NK-92 (cell line): Measurements from ENCODE around the gene TMEM187.

Experiments
- DNase-seq: peaks from one replicate; lab custom pipeline; 2025; ENCODE audit not compliant: unreplicated experiment; lab: John Stamatoyannopoulos, UW

The TMEM187 gene

GRCh38 chrX:153934762-153935325, 37.7 kb upstream of the TMEM187 start, which contains the start of gene NAA10:
NAA10 (minus strand) TSS chrX:153935037; CDS start chrX:153934904, 133 bp downstream.
- DNase-seq = no peak

GRCh38 chrX:153935326-153935851, 37.2 kb upstream of the TMEM187 start:
- DNase-seq = no peak

DNA sequence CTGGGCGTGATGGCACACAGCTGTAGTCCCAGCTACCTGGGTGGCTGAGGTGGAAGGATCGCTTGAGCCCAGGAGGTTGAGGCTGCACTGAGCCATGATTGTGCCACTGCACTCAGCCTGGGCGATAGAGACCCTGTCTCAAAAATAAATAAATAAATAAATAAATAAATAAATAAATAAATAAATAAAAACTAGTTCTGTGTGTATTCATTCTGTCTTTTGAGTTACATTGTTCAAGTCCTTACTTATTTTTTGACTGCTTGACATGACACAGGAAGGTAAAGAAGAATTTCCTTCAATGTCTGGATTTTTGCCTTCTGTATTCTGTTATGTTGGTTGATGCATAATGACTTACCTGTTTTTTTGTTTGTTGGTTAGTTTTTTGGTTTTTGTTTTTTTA, 35.5 kb upstream of the TMEM187 start:
- DNase-seq = no peak

GRCh38 chrX:153938226-153938786, 34.2 kb upstream of the TMEM187 start:
- no peak for DNase-seq

DNA sequence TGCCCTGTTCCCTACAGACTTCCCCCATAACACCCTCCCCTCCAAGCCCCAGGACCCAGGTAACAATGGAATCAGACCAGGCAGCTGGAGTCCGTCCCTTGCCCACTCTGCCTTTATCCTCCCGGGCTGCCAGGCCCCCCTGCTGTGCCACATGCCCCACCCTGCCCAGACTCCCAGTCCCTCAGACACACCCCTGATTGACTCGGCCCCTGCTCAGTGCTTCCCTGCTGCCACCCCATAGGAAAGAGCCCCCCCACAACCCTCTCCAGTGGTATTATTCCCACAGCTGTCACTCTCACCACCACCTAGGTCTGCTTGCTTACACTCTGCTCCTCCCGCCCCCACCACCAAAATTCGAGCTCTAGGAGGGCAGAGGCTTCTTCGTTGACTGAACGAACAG, 33.0 kb upstream of the TMEM187 start:
- DNase-seq = no peak

DNA sequence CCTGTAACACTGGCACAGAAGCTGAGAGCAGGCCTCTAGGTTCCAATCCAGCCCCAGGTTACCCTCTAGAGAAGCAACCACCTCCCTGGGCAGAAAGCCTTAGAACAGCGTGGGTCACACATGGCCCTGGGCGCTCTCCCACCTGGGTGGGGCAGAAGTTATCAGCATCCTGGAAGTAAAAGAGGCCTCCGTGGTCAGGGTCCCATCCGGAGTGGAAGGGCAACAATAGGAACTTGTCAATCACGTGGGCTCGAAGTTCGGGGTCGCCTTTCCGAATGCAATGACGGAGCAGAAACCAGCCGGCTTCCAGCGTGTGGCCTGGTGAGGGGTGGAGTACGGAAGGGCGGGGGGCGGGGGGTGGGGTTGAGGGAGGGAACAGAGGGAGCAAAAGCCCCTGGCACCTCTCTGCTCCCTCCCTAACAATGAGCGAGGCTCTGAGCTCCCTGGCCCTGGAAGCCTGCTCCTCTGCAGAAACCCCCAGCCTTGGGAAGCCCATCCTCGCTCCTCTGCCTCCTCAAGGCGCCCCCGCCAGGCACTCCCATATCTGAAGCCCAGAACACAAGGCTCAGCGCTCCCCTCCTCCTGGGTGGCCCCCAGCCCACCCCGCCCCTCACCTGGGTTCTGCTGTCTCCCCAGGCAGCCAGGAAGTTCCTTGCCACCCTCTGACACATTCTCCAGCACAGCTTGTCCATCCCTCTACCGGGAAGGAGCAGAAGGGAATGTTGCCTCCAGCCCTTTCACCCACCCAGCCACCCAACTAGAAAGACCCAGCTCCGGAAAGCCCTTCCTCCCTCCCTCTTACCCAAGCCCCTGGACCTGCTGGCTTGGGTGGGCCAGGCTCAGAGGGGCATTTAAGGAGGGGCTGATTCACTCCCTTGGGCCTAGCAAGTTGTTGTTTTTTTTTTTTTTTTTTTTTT, 31.0 kb upstream of the TMEM187 start:
- DNase-seq = no peak

- no peak for DNase-seq
These were observed 28.3 kb upstream of the TMEM187 start, which contains the start of gene RENBP for GRCh38 chrX:153944140-153944799. RENBP (minus strand) TSS chrX:153944643; CDS start chrX:153944610, 33 bp downstream.

- DNase-seq = no peak
These were observed 27.8 kb upstream of the TMEM187 start for GRCh38 chrX:153944800-153945150.

DNA sequence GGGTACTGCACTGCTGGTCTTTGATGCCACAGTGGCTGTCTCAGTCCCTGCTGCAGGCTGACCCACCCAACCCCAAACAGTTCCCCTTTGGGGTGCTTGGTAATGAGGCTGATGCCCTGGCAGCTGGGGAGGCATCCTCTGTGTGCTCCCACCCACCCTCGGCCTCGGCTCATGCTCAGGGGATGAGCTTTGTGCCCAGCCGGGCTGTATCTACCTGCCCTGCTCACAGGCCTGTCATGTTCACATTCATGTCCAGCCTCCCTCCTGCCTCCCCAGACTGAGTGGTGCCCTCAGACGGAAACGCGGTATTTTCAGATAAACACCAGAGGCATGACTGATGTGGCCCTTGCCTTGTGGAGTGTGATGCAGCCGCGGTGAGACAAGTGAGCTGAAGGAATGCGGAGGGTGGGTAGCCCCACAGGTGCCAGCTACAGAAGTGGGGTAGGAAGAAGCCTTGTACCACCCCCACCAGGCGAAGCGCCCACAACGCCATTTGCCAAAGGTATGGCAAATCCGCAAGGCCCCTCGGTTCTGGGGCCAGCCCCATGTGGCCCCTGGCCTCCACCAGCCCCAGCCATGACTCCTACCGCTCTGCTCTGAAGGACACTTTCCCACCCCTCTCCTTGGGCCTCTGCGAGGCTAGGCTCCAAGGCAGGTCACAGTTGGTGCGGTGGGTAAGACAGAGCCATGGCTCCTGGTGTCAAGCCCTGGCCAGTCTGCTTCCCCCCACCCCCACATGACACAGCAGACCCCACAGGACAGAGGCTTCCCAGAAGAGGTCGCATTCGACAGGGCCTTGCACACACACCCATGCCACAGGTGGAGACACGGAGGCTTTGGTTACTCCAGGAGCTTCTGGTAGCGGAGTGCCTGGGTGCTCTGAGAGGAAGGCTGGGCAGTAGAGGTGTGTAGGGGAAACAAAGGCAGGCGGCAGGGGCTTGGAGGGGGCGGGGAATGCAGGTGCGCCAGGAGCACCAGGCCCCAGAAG, 26.3 kb upstream of the TMEM187 start:
- no peak for DNase-seq

DNA sequence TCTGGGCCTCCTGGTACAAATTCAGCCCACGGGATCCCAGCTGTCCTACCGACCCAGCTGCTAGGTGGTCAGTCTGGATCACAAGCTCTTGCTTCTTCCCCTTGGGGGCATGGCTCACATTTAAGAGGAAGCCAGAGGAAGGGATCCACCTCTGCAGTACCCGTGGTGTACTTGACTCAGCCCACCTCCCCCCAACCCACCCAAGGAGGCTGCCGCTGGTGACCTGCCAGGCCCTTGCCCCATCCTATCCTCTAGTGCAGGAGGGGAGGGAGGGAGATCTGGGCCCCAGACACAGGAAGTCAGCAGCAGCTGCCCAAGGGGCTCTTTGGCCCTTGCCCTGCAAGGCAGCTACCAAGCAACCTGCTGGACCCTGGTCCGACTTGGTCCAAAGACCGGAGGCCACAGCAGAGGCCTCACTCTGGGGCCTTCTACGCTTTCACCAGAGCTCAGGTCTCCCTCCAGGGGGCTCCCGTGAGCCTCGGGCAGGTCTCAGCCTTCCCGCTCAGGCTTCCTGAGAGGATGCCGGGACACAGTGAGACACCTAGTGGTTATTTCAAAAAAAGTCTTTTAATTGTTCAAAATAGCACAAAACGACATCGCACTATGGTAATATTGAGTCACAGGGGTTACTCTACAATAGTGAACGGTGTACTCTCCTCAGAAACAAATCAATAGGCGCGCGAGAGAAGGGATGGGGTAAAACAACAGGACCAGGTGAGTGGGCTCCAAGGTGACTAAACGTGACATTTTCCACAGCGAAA, 25.4 kb upstream of the TMEM187 start:
- DNase-seq = no peak

GRCh38 chrX:153948002-153948466, 24.5 kb upstream of the TMEM187 start:
- no peak for DNase-seq

DNA sequence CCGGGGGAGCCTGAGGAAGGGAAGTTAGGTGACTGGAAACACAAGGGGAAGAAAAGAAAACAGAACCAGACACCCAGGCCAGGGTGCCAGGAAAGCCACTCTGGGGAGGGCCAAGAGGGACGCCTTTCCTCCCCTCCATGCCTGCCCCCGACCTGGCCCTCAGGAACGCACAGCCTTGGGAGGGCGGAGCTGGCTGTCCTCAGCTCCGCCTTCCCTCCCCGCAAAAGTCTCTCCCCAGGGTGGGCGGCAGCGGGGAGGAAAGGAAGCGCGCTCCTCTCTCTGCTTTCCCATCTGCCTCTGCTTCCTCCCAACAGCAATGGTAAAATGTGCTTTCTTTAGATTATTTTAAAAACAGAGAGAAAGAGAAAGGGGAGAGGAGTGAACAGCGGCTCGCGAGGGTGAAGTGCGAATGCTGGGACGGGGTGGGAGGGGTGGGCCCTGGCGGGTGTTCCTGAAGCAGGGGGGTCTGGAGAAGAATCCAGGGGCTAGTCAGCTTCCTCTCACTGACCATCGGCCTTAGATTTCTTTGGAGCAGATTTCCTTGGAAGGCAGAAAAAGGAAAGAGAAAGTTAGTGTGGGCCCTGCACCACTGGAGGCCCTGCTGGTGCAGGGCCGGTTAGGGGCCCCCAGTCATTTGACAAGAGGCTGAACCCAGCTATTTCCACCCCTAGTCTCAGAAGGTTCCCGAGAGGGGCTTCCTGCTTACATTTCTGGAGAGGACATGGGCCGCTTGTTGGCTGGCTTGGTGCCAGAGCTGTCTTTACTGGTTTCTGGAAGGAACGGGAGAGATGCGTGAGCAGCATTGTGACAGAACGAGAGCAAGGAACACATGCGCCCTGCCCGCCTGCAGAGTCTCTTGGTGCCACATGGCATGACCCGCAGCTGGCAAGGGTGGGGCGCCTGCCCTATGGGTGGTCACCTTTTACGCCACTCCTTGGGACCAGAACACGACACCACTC, 23.4 kb upstream of the TMEM187 start:
- no peak for DNase-seq

- DNase-seq = no peak
These were observed 22.4 kb upstream of the TMEM187 start for GRCh38 chrX:153950127-153950526.

- DNase-seq = no peak
These were observed 20.7 kb upstream of the TMEM187 start for GRCh38 chrX:153951683-153952372.

DNA sequence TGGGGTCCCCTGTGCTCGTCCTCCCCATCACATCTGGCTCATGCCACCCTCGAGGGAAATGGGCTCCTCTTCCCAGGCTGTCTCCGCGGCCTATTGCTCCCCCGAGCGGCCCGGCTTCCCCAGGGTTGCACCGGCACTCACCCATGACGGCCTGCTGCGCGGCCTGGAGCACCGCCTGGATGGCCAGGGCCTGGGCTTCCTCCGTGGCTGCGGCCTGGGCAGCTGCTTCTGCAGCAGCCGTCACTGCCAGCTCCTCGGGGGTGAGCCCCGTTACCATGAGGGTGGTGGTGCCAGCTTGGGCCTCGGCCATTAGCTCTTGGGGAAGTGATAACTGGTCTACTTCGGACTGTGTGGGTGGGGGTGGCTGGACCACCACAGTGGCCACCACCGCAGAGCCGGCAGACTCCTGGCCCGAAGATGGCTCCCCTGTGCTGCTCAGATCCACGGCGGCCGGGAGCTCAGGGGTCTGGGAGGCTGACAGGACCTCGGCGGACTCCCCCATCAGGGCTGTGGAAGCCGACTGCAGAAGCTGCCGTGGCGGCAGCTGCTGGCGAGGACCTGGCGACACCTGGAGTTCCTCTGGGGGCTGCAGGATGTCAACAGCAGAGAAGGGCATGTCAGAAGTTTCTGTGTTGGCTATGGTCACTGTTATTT, 20.1 kb upstream of the TMEM187 start:
- DNase-seq = no peak

DNA sequence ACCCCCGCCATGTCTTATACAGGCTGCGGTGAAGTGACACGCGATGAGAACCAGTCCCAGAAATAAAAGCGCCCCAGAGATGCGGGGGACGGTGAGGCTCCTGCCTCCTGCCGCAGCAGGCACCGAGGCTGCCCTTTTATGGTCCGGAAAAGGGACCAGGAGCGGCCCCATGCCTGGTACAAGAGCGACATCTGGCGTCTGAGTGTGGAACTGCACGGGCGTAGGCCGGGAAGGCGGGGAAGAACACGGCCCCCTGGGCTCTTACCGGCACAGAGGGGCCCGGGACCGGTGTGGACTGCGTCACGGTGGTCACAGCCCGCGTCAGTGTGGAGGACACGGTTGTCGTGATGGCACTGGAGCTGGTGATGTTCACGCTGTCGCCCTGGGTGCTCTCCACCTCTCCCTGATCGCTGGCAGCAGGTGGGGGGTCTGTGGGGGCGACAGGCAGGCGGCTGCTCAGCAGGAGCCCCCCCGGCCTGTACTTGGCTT, 19.2 kb upstream of the TMEM187 start:
- no peak for DNase-seq
